PFSK-1 (cell line): ENCODE measurements around the gene NSUN2.

ENCODE experiments used
- POLR2AphosphoS5 ChIP-seq: IDR thresholded peaks from 2 replicates; pipeline ENCODE4 v1.6.1; 2012; ENCODE audit warnings: low read depth, mild to moderate bottlenecking, control low read depth, low read length, moderate library complexity
- REST ChIP-seq, 2 experiments: IDR thresholded peaks; 2 replicates each; pipeline versions ENCODE4 v1.6.1 to v1.8.0; 2011 to 2012; ENCODE audit warnings: low read depth in 2 of 2, low read length in 2 of 2, control low read depth in 1 of 2, inconsistent platforms in 1 of 2, mild to moderate bottlenecking in 1 of 2, moderate library complexity in 1 of 2; ENCODE audit not compliant: insufficient read depth in 1 of 2

DNA sequence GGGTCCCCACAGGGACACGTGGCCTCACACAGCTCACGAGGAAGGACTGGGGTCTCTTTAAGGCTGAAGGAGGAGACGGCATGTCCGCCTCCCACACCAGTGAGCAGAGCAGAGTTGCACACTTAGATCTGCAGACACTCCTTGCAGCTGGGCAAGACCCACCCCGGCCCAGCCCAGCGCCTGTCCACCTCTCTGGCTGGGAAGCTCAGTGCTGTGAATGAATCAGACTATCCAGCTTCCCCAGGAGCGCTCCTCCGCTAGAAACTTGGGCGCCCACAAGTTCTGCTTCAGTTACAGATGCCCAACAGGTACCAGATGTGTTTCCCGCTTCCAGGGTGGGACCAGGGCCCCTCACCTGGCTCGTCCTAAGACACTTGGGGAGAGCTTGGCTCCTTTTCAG lies 78.9 kb downstream of the NSUN2 start:
- TF ChIP-seq POLR2AphosphoS5 (no peak), REST (IDR thresholded peaks at IDR 0.05; ENCODE audit: insufficient read depth in 1 of 2, low read depth in 2 of 2, low read length in 2 of 2) (no peak)
